Peyer's patch (tissue), 4 donors: ENCODE results near the gene PRR18.

ENCODE experiments used
- POLR2A ChIP-seq, 2 donors: fragments of 450-650 bp; IDR thresholded peaks; one replicate each; pipeline ENCODE4 v1.5.1; 2017; ENCODE audit warnings: antibody characterized with exemption in 2 of 2, mild to moderate bottlenecking in 2 of 2, moderate library complexity in 2 of 2
- TF ChIP-seq, protein P1 (sequence below), 6 experiments: fragments of 450-650 bp in 4 of 6; fragments of 200-600 bp in 2 of 6; sonication (generic) in 1 of 6; IDR thresholded peaks; one replicate each; pipeline ENCODE4 v1.5.1; 2017 to 2019; ENCODE audit warnings: antibody characterized with exemption in 6 of 6, mild to moderate bottlenecking in 3 of 6, moderate library complexity in 1 of 6

DNA sequence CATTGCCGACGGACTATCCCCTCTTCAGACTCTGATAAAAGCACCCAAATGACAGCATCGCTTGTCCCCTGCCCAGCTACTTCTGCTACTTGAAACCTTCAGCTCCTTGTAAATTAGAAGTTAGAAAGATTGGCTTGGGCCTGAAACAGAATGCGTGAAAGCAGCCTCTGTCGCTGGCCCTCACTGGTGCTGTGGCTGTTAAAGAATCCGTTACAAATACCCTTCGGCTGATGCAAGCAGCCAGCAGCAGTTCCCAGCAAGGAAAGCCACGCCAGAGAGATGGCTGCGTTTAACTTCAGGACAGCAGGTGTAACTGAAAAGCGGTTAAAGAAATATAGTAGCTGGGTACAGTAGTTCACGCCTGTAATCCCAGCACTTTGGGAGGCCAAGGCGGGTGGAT lies 2.4 kb upstream of the PRR18 start:
- TF ChIP-seq, protein P1, sequence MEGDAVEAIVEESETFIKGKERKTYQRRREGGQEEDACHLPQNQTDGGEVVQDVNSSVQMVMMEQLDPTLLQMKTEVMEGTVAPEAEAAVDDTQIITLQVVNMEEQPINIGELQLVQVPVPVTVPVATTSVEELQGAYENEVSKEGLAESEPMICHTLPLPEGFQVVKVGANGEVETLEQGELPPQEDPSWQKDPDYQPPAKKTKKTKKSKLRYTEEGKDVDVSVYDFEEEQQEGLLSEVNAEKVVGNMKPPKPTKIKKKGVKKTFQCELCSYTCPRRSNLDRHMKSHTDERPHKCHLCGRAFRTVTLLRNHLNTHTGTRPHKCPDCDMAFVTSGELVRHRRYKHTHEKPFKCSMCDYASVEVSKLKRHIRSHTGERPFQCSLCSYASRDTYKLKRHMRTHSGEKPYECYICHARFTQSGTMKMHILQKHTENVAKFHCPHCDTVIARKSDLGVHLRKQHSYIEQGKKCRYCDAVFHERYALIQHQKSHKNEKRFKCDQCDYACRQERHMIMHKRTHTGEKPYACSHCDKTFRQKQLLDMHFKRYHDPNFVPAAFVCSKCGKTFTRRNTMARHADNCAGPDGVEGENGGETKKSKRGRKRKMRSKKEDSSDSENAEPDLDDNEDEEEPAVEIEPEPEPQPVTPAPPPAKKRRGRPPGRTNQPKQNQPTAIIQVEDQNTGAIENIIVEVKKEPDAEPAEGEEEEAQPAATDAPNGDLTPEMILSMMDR (IDR thresholded peaks at IDR 0.05) = no peak
- TF ChIP-seq POLR2A (IDR thresholded peaks at IDR 0.05) = no peak
